H9 (cell line): Measurements from ENCODE around the gene AGBL4. TPM values are rescaled to one million over a fixed set of nuclear protein-coding genes. Genes with fewer than 3 reads are reported as not detected.

Source experiments
- DNase-seq: peaks from one replicate; pipeline ENCODE4 v3.0.0-alpha.2; 2017
- H2AFZ ChIP-seq: one replicate; pipeline ENCODE4 v1.6.1; 2013; ENCODE audit warnings: mild to moderate bottlenecking, low read length, control low read depth, moderate library complexity
- H2AK5ac ChIP-seq: 2 replicates; pipeline ENCODE4 v1.6.1; 2013; ENCODE audit warnings: low read length, control low read depth, mixed read lengths; ENCODE audit not compliant: insufficient read length
- H2BK120ac ChIP-seq: one replicate; pipeline ENCODE4 v1.6.1; 2013; ENCODE audit warnings: low read depth, mild to moderate bottlenecking, low read length, control low read depth, inconsistent platforms; ENCODE audit not compliant: poor library complexity, severe bottlenecking
- H2BK12ac ChIP-seq: 2 replicates; pipeline ENCODE4 v1.6.1; 2013; ENCODE audit warnings: low read length, control low read depth, mixed read lengths, low read depth; ENCODE audit not compliant: insufficient read length
- H2BK15ac ChIP-seq: 2 replicates; pipeline ENCODE4 v1.6.1; 2013; ENCODE audit warnings: low read depth, low read length, control low read depth
- H2BK20ac ChIP-seq: one replicate; pipeline ENCODE4 v1.6.1; 2013; ENCODE audit warnings: low read depth, mild to moderate bottlenecking, low read length, control low read depth, inconsistent platforms; ENCODE audit not compliant: poor library complexity, severe bottlenecking
- H2BK5ac ChIP-seq: 2 replicates; pipeline ENCODE4 v1.6.1; 2013; ENCODE audit warnings: low read length, control low read depth, mixed read lengths; ENCODE audit not compliant: insufficient read length
- H3K14ac ChIP-seq: 2 replicates; pipeline ENCODE4 v1.6.1; 2013; ENCODE audit warnings: low read length, control low read depth; ENCODE audit not compliant: insufficient read depth
- H3K18ac ChIP-seq: 2 replicates; pipeline ENCODE4 v1.6.1; 2013; ENCODE audit warnings: low read depth, mild to moderate bottlenecking, mixed read lengths, low read length, control low read depth; ENCODE audit not compliant: insufficient read length
- H3K23ac ChIP-seq: 2 replicates; pipeline ENCODE4 v1.6.1; 2013; ENCODE audit warnings: low read length, control low read depth, mixed read lengths, low read depth; ENCODE audit not compliant: insufficient read length
- H3K23me2 ChIP-seq: 2 replicates; pipeline ENCODE4 v1.6.1; 2013; ENCODE audit warnings: low read depth, mild to moderate bottlenecking, mixed read lengths, low read length, control low read depth; ENCODE audit not compliant: insufficient read length, poor library complexity, severe bottlenecking
- H3K27ac ChIP-seq: 2 replicates; pipeline ENCODE4 v1.5.1; 2013; ENCODE audit warnings: low read length, control low read depth, mixed read lengths, low read depth; ENCODE audit not compliant: insufficient read length
- H3K27me3 ChIP-seq: 2 replicates; pipeline ENCODE4 v1.6.1; 2013; ENCODE audit warnings: low read length, control low read depth, inconsistent platforms; ENCODE audit not compliant: insufficient read depth
- H3K4ac ChIP-seq: 2 replicates; pipeline ENCODE4 v1.6.1; 2013; ENCODE audit warnings: low read depth, mild to moderate bottlenecking, control low read depth, inconsistent platforms, low read length, moderate library complexity
- H3K4me1 ChIP-seq: 2 replicates; pipeline ENCODE4 v1.6.1; 2013; ENCODE audit warnings: low read length, control low read depth, inconsistent platforms; ENCODE audit not compliant: insufficient read depth
- H3K4me2 ChIP-seq: 2 replicates; pipeline ENCODE4 v1.6.1; 2013; ENCODE audit warnings: low read length, control low read depth, mixed read lengths; ENCODE audit not compliant: insufficient read length, insufficient read depth
- H3K56ac ChIP-seq: 2 replicates; pipeline ENCODE4 v1.6.1; 2013; ENCODE audit warnings: low read depth, mild to moderate bottlenecking, mixed read lengths, low read length, control low read depth; ENCODE audit not compliant: insufficient read length
- H3K79me1 ChIP-seq: 2 replicates; pipeline ENCODE4 v1.6.1; 2013; ENCODE audit warnings: low read depth, mild to moderate bottlenecking, moderate library complexity, low read length, control low read depth, inconsistent platforms; ENCODE audit not compliant: insufficient read depth, poor library complexity, severe bottlenecking
- H3K79me2 ChIP-seq: 2 replicates; pipeline ENCODE4 v1.6.1; 2013; ENCODE audit warnings: low read length, control low read depth, inconsistent platforms; ENCODE audit not compliant: insufficient read depth
- H3K9ac ChIP-seq: 2 replicates; pipeline ENCODE4 v1.6.1; 2013; ENCODE audit warnings: low read length, control low read depth, mixed read lengths; ENCODE audit not compliant: insufficient read length; ENCODE audit errors: extremely low read depth
- H3K9me3 ChIP-seq: one replicate; pipeline ENCODE4 v1.6.1; 2013; ENCODE audit warnings: low read depth, low read length, inconsistent platforms; ENCODE audit not compliant: control insufficient read depth
- H3T11ph ChIP-seq: one replicate; pipeline ENCODE4 v1.6.1; 2013; ENCODE audit warnings: mild to moderate bottlenecking, low read length, control low read depth, inconsistent platforms
- H4K20me1 ChIP-seq: one replicate; pipeline ENCODE4 v1.6.1; 2013; ENCODE audit not compliant: control insufficient read depth, insufficient read length, insufficient read depth
- H4K5ac ChIP-seq: 2 replicates; pipeline ENCODE4 v1.6.1; 2013; ENCODE audit warnings: low read depth, mild to moderate bottlenecking, mixed read lengths, low read length, control low read depth; ENCODE audit not compliant: insufficient read length
- H4K8ac ChIP-seq: replicated peaks from 2 replicates; pipeline ENCODE4 v1.6.1; 2013; ENCODE audit warnings: low read length, control low read depth, mixed read lengths, low read depth; ENCODE audit not compliant: insufficient read length
- H4K91ac ChIP-seq: 2 replicates; pipeline ENCODE4 v1.6.1; 2013; ENCODE audit warnings: low read depth, mild to moderate bottlenecking, moderate library complexity, mixed read lengths, low read length, control low read depth; ENCODE audit not compliant: insufficient read length
- H3K27ac Mint-ChIP-seq, 3 experiments: 2 replicates in 2 of 3; 3 replicates in 1 of 3; pipeline ENCODE4 v1.8.0; 2020 to 2021; ENCODE audit warnings: mixed read lengths in 3 of 3, mild to moderate bottlenecking in 1 of 3, moderate library complexity in 1 of 3
- H3K27me3 Mint-ChIP-seq: 2 replicates; pipeline ENCODE4 v1.8.0; 2021; ENCODE audit warnings: low read depth, mild to moderate bottlenecking, moderate library complexity, mixed read lengths
- H3K36me3 Mint-ChIP-seq, 3 experiments: 2 replicates in 2 of 3; 3 replicates in 1 of 3; pipeline ENCODE4 v1.8.0; 2020 to 2021; ENCODE audit warnings: low read depth in 3 of 3, mixed read lengths in 3 of 3; ENCODE audit not compliant: insufficient read depth in 1 of 3
- H3K4me1 Mint-ChIP-seq, 2 experiments: 2 replicates each; pipeline ENCODE4 v1.8.0; 2020; ENCODE audit warnings: mixed read lengths in 2 of 2
- H3K4me3 Mint-ChIP-seq, 2 experiments: 2 replicates in 1 of 2; 3 replicates in 1 of 2; pipeline ENCODE4 v1.8.0; 2020 to 2021; ENCODE audit warnings: mild to moderate bottlenecking in 2 of 2, mixed read lengths in 2 of 2, moderate library complexity in 1 of 2
- H3K9me3 Mint-ChIP-seq, 2 experiments: 2 replicates in 1 of 2; 3 replicates in 1 of 2; pipeline ENCODE4 v1.8.0; 2020; ENCODE audit warnings: mild to moderate bottlenecking in 2 of 2, mixed read lengths in 2 of 2, moderate library complexity in 1 of 2
- WGBS: extraction: QIAGEN DNeasy Blood & Tissue Kit; methylation state at CpG from one replicate; pipeline ENCODE4 v1.1.7; 2013; ENCODE audit warnings: missing lambda C conversion rate, low lambda C conversion rate, mixed read lengths; ENCODE audit not compliant: insufficient read length; ENCODE audit errors: extremely low coverage; 5-methylcytosine and 5-hydroxymethylcytosine counted together
- total RNA-seq: library from RNA; stranded (reverse); gene quantifications from 2 replicates; pipeline ENCODE4 v1.2.1, GENCODE V29; 2021
- TF ChIP-seq, protein P1 (sequence below): fragments of 200-600 bp; sonication (generic); conservative IDR thresholded peaks from 3 replicates; pipeline ENCODE4 v1.8.0; 2021; ENCODE audit warnings: antibody characterized with exemption, mild to moderate bottlenecking

Gene AGBL4
- total RNA-seq, 1 experiment from 2014 or later: not detected

- Histone ChIP-seq H3K4me2 (no peak overlapping the region), H3K23ac (no peak overlapping the region), H3K4me1 (no peaks in the 10 kb centered on the region), H4K5ac (no peak overlapping the region), H3K23me2 (no peaks in the 10 kb centered on the region), H3K79me2 (no peaks in the 10 kb centered on the region), H2BK15ac (no peak overlapping the region), H4K91ac (no peak overlapping the region), H3K9me3 (peaks cover 44% of the 10 kb centered on the region), H2BK12ac (no peak overlapping the region), H2BK5ac (no peak overlapping the region), H3K18ac (no peak overlapping the region), H4K20me1 (no peaks in the 10 kb centered on the region), H3K27me3 (no peaks in the 10 kb centered on the region), H3K56ac (no peak overlapping the region), H2AFZ (no peak overlapping the region), H3K79me1 (no peaks in the 10 kb centered on the region), H2BK120ac (no peak overlapping the region), H4K8ac (no peak overlapping the region), H2AK5ac (no peak overlapping the region), H3K14ac (no peak overlapping the region), H3K4ac (no peak overlapping the region), H3K9ac (no peak overlapping the region), H3T11ph (no peak overlapping the region), H3K27ac (no peak overlapping the region), H2BK20ac (no peak overlapping the region)
- Mint-ChIP-seq H3K4me3 (no peak overlapping the region), H3K4me1 (no peaks in the 10 kb centered on the region), H3K9me3 (peaks cover 91 to 94% of the 10 kb centered on the region in 2 experiments), H3K36me3 (peaks cover 0 to 41% (median 8%) of the 10 kb centered on the region in 3 experiments; a peak in 5 of 7 replicates), H3K27me3 (no peaks in the 10 kb centered on the region; the same call in none of the 2 replicates), H3K27ac (no peak overlapping the region)
- TF ChIP-seq, protein P1, sequence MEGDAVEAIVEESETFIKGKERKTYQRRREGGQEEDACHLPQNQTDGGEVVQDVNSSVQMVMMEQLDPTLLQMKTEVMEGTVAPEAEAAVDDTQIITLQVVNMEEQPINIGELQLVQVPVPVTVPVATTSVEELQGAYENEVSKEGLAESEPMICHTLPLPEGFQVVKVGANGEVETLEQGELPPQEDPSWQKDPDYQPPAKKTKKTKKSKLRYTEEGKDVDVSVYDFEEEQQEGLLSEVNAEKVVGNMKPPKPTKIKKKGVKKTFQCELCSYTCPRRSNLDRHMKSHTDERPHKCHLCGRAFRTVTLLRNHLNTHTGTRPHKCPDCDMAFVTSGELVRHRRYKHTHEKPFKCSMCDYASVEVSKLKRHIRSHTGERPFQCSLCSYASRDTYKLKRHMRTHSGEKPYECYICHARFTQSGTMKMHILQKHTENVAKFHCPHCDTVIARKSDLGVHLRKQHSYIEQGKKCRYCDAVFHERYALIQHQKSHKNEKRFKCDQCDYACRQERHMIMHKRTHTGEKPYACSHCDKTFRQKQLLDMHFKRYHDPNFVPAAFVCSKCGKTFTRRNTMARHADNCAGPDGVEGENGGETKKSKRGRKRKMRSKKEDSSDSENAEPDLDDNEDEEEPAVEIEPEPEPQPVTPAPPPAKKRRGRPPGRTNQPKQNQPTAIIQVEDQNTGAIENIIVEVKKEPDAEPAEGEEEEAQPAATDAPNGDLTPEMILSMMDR: no peak
- DNase-seq: no peak
- WGBS: no CpG with 5 or more reads among the region's 2 CpGs
Measured at GRCh38 chr1:49048188-49048587, 975.6 kb downstream of the AGBL4 start.
